Measurements from ENCODE around the gene APOA1.

DNA sequence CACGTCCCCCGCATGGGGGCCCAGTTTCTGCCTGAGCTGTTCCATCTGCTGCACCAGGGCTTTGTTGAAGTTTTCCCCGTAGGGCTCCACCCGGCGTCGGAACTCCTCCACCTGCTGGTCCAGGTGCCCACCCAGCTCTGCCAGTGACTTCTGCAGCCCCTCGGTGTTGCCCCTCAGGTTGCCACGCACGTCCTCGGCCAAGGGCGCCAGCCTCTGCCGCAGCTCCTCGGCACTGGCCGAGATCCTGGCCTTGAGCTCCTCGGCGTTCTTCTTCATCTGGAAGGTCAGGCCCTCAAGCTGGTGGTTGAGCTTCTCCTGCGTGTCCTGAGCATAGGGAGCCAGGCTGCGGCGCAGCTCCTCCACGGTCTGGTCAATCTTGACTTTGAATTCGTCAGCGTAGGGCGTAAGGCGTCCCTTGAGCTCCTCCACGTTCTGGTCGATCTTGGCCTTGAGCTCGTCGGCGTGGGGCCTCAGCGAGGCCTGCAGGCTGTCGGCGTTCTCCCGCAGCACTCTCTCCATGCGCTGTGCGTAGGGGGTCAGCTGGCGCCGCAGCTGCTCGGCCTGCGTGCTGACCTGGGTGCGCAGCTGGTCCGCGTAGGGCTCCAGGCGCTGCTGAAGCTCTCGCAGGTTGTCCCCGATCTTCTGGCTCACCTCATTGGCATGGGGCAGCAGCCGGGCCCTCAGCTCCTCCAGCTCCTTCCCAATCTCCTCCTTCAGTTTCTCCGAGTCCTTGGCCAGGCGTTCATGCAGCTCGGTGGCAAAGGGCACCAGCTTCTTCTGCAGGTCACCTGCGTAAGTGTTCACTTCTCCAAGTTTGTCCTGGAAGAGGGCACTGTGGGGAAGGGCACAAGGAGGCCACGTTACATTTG lies 16.1 kb downstream of the APOA1 start:
- no peak for TF ChIP-seq RBAK (tag by site-specific recombination; IDR thresholded peaks at IDR 0.05)
- no peak for TF ChIP-seq MYNN (tag by site-specific recombination; IDR thresholded peaks at IDR 0.05; ENCODE audit: borderline replicate concordance)
- TF ChIP-seq, protein P1, sequence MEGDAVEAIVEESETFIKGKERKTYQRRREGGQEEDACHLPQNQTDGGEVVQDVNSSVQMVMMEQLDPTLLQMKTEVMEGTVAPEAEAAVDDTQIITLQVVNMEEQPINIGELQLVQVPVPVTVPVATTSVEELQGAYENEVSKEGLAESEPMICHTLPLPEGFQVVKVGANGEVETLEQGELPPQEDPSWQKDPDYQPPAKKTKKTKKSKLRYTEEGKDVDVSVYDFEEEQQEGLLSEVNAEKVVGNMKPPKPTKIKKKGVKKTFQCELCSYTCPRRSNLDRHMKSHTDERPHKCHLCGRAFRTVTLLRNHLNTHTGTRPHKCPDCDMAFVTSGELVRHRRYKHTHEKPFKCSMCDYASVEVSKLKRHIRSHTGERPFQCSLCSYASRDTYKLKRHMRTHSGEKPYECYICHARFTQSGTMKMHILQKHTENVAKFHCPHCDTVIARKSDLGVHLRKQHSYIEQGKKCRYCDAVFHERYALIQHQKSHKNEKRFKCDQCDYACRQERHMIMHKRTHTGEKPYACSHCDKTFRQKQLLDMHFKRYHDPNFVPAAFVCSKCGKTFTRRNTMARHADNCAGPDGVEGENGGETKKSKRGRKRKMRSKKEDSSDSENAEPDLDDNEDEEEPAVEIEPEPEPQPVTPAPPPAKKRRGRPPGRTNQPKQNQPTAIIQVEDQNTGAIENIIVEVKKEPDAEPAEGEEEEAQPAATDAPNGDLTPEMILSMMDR (tag by site-specific recombination; IDR thresholded peaks at IDR 0.05) = no peak
- no peak for TF ChIP-seq ZNF626 (tag by site-specific recombination; IDR thresholded peaks at IDR 0.05)
- TF ChIP-seq ZNF24 (tag by site-specific recombination; IDR thresholded peaks at IDR 0.05) = no peak
- TF ChIP-seq ZBTB7A (tag by site-specific recombination; IDR thresholded peaks at IDR 0.05; ENCODE audit: low read depth) = no peak
- TF ChIP-seq, protein P2, sequence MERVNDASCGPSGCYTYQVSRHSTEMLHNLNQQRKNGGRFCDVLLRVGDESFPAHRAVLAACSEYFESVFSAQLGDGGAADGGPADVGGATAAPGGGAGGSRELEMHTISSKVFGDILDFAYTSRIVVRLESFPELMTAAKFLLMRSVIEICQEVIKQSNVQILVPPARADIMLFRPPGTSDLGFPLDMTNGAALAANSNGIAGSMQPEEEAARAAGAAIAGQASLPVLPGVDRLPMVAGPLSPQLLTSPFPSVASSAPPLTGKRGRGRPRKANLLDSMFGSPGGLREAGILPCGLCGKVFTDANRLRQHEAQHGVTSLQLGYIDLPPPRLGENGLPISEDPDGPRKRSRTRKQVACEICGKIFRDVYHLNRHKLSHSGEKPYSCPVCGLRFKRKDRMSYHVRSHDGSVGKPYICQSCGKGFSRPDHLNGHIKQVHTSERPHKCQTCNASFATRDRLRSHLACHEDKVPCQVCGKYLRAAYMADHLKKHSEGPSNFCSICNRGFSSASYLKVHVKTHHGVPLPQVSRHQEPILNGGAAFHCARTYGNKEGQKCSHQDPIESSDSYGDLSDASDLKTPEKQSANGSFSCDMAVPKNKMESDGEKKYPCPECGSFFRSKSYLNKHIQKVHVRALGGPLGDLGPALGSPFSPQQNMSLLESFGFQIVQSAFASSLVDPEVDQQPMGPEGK (tag by site-specific recombination; IDR thresholded peaks at IDR 0.05) = no peak
- TF ChIP-seq GLI2 (tag by site-specific recombination; IDR thresholded peaks at IDR 0.05; ENCODE audit: borderline replicate concordance, low read depth) = no peak
- no peak for TF ChIP-seq ZNF830 (tag by site-specific recombination; IDR thresholded peaks at IDR 0.05; ENCODE audit: low read depth)
- no peak for TF ChIP-seq KLF9 (tag by site-specific recombination; IDR thresholded peaks at IDR 0.05; ENCODE audit: low read depth)
